GM18870 (cell line): ENCODE results near the gene ST6GALNAC3.
A peak's percentile ranks its signal among the peaks of the same experiment; 100 is the strongest.

Experiments
- ATAC-seq: cut with Tn5 transposase; IDR thresholded peaks from one replicate; pipeline ENCODE4 v1.9.1; 2021; ENCODE audit warnings: moderate library complexity; ENCODE audit not compliant: unreplicated experiment

The ST6GALNAC3 gene

DNA sequence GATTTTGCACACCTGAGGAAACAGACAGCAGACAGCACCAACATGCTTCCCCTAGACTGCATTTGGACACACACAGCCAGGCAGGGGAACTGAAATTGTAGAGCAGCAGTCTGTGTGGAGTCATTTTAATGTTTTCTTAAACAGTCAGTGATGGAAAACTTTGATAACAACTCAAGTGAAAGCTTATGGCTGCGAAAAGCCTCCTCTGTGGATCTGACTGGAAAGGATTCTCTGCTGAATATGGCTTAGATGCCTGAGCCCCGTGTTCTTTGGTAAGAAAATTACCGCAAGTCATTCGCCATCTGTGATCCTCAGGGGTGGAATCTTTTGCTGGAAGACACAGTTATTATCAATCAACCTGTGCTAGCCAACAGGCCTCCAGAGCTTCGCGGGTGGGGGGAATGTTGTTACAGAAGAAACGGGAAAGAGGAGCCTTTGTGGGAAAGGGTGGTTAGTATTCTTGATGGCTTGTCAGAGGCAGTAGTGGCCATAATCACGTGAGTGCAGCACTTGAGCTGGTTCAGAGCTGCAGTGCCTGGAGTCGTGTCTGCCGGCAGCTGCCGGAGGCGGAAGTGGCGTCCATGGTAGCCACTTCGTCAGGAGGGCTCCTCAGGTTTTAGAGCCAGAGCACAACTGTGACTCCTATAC lies 204.7 kb downstream of the ST6GALNAC3 start:
- ATAC-seq, result no peak

GRCh38 chr1:76281306-76281705 lies 206.8 kb downstream of the ST6GALNAC3 start:
- no peak for ATAC-seq

DNA sequence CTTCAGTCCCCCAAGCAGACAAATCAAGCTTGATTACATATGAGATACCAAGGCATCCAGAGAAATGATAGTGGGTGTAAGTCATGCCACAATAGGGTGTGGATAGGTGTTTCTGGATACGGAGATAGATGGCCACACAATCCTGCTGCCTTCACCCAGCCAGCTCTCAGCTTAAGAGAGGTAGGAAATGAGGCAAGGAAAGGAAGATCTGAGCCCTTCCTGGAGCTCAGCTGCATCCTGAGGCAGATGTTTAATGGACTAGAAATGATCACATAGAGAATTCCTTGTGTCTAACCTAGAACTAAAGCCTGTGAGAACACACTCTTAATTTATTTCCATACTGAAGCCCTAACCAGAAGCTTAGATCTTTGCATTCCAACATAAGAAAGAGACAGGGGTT lies 210.3 kb downstream of the ST6GALNAC3 start:
- no peak for ATAC-seq

DNA sequence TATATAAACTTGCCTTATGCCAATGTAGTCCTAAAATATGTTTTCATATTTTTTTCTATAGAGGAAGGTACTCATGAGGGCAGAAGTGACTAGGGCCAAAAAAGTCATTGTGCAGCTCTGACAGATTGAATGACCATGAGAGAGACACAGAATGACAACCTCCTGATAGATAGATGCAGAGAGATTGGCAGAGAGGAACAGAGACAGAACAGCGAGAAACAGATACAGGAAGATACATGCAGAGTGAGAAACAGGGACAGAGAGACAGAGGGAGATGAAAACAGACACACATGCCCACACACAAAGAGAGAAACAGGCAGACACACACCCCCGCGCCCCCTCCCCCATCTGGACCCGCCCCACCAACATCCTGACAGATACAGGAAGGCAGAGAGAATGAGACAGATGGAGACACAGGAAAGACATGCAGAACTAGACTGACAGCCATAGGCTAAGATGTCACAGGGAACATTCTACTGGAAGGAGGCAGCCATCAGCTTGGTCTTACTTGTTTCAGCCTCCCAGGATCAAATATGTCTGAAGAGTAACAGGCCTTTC lies 211.1 kb downstream of the ST6GALNAC3 start:
- ATAC-seq, result no peak

DNA sequence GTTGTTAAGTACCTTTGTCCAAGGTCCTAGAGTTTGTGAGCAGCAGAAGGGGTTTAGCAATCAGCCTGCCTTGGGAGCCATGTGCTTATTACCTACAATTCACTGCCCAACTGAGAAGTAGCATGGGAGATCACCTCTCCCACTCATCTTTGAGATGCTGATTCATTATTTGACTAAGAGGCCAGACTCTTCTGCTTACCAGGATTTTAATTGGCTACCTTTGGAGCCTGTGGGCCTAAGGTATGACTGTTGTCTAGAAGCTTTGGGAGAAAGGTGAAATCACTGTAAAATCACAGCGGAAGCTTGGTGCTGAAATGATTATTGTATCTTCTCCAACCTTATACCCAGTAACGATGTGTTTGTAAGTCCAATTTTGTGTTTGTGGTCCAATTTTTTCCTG lies 213.4 kb downstream of the ST6GALNAC3 start:
- ATAC-seq, result no peak

GRCh38 chr1:76288758-76289483 lies 214.4 kb downstream of the ST6GALNAC3 start:
- ATAC-seq, result no peak

DNA sequence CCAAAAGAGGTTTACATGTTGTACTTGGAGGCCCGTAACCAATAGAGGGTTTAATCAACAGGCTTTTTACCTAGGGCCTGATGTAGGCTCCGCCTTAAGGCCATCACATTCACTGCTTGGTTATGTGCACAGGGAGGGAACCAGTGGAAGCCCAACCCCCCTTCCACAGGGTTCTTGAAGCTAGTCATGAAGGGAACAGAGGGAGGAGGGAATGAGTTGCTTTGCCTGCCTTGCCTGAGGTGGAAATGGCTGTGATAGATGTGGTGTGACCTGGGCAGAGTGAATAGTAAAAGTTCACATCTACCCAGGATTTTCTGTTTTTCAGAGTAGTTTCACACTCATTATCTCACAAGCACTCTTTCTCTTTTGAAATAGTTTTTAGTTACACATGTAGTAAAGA lies 215.1 kb downstream of the ST6GALNAC3 start:
- ATAC-seq, result no peak

DNA sequence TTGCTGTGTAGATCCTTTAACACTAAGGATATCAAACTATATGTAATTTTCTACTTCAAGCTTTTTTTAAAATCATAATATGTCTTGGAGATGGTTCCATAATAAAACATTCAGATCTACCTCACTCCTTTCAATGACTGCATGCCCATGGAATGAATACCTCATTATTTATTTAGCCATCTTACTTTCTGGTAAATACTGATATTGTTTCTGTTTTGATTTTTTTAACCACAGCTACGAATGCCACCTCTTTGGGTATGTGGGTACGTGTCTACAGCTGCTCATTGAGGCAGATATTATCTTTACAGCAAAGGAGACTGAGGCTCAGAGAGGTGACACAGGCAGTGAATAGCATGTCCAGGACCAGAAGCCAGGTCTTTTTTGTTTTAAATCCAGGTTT lies 215.7 kb downstream of the ST6GALNAC3 start:
- no peak for ATAC-seq

DNA sequence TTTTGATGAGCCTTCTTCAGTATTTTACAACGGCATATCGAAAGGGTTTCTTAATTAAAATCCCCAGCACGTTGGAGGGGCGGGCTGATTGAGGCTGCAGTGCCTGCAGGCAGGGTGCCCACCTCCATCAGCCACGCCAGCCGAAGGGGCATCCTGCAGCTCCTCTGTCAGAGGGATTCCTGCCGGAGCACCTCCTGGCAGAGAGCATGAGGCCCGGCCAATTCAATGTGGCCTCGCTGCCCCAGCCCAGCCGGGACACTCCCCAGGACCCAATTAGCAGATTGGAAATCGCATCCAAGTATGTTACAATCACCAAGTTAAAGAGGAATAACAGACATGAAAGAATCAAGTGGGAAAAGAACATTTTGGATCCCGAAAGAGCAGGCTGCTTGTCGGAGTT lies 216.6 kb downstream of the ST6GALNAC3 start:
- no peak for ATAC-seq

DNA sequence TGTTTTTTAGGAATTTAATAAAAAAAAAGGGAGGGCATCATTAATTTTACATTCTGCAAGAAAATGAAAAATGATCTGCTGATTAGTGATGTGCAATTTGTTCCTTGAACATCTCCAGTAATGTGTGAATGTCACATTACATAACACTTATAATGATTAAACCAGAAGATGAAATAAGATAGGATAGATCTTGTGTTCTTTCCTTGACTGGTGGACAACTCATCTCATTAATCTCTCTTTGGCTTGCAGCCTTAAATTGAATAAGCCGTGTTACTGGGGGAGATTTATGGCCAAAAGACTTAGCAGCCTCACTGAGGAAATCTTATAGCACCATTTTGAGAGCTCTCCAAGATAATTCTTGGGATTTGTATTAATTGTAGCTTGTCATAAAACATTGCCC lies 217.2 kb downstream of the ST6GALNAC3 start:
- ATAC-seq, result no peak

DNA sequence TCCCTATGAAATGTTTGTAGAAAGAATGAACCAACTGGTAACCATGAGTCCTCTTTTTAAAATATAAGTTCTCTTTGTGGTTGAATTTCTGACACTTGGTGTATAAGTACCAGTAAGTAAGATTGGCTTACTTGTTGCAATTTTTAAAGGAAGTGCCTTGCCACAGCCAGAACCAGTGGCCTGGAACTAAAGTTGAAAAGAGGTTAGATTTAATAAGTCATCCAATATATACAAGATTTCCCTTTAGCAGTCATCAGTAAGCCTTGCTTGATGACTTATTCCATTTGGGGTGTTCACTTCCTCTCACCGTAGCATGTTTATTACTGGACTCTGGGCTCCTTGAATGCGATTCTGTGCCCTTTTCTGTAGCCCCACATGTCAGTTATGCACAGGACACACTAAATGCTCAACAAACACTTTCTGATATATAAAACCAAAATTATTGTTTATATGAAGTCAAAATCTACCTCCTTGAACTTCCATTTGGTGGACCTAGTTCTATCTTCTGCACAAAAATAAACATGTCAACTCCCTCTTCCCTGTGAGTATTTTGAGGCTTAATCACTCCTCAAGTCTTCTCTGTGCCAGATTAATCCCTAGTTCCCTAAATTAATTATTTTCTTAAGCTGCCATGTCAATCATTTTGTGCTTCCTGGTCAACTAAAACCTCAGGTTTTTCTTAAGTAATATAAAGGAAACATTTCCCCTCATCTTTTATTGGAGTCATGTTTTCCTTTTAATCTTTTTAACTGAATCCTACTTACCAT lies 218.1 kb downstream of the ST6GALNAC3 start:
- ATAC-seq, result peak; percentile 79

GRCh38 chr1:76293831-76294230 lies 219.3 kb downstream of the ST6GALNAC3 start:
- no peak for ATAC-seq

DNA sequence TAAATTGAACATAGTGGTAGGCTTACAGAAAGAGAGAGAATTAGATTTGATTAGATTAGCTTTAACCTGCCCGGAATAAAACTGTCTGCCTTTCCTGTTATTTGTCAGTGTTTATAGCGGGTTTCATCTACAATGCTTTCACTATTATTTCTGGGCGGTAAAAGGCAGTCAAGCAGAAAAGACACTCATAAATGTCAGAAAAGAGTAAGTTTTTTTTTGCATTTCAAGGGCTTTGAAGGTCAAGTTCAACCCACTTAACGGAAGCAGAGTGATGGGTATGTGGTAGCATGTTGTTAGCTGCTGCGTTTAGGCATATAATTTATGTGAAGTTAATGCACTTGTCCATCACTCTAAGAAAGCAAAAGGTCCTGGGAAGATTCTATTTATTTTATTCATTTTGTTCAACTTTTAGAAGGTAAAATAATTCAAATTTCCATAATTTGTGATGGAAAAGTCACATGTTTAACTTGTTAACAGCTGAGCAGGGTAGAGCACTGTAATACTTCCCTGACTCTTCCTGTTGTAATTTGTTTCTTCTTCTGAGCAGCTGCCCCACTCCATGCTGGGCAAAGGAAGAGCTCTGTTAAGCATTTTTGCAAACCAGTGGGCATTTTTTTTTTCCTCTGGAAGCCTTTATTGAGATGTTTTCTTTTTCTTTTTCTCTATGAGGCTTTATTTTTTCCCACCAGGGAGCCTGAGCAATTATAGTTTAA lies 220.1 kb downstream of the ST6GALNAC3 start:
- ATAC-seq, result peak; percentile 73

GRCh38 chr1:76298399-76298798 lies 223.9 kb downstream of the ST6GALNAC3 start:
- no peak for ATAC-seq

GRCh38 chr1:76299036-76299435 lies 224.5 kb downstream of the ST6GALNAC3 start:
- ATAC-seq, result no peak

DNA sequence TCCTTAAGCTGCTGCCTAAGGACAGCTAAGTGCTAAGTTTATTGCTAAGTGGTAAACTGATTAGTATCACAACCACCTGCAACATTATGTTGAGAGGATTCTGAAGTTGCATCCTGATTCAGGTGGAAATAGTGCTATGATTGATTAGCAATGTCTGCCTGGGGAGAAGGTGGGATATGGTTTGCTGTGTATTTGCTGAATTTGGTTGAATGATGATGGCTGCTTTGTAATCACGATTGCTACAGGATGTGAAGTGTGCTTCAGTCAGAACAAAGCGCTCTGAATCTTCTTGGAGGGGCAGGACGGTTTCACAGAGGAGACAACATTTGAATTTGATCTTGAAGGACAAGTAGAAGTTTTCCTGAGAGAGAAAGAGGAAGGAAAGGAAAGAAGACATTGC lies 226.0 kb downstream of the ST6GALNAC3 start:
- ATAC-seq, result no peak

GRCh38 chr1:76302711-76303339 lies 228.3 kb downstream of the ST6GALNAC3 start:
- no peak for ATAC-seq

DNA sequence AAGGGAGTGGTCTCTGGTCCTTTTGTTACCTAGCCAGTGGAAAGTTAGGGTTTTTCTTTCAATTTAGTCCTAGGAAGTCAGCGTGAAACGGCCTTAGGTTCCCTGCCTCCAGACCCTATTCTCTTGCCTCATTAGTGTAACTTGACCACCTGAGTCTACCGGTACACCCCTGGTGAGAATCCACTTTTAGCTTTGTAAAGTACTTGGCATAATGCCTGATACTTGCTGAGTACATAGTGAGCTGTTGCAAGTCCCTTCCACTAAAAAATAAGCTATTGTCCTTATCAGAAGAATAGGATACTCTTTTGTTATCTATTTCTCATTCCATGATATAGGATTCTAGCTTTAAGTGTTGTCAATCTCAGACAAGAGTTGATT lies 228.8 kb downstream of the ST6GALNAC3 start:
- ATAC-seq, result no peak

GRCh38 chr1:76313304-76313703 lies 238.8 kb downstream of the ST6GALNAC3 start:
- no peak for ATAC-seq

DNA sequence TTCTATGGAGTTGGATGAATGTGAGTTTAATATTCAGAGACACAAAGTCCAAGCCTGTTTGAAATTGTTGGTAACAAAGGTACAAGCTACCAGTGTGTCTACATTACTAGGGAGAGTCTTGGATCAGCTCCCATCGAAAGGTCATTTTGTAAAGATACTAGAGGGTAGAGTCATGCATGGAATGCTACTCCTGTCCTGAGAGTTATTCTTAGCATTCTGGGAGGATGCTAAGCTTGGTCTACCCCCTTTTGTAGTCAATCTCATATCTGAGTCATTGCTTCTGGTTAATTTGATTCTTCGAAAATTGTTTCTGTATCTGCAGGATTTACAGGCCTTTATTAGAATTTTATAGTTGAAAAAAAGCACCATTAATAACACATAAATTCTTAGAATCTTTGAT lies 240.2 kb downstream of the ST6GALNAC3 start:
- no peak for ATAC-seq
